CD4-positive, alpha-beta T cell (primary cell): ENCODE results near the gene JCAD. TPM values are rescaled to one million over a fixed set of nuclear protein-coding genes. Genes with fewer than 3 reads are reported as not detected.

Source experiments
- ATAC-seq: fragments of 200-7000 bp; cut with Tn5 transposase; one replicate; pipeline ENCODE4 v1.10.0; 2022; ENCODE audit warnings: mild to moderate bottlenecking; ENCODE audit not compliant: poor library complexity
- CTCF ChIA-PET: fragments of 350-600 bp; sonication (Branson Sonifier 250); formaldehyde crosslinking; loops from one replicate; lab custom pipeline; 2021; ENCODE audit warnings: antibody characterized with exemption, inconsistent platforms; lab: Charles Lee
- POLR2A ChIA-PET: fragments of 350-600 bp; sonication (Branson Sonifier 250); formaldehyde crosslinking; loops from one replicate; lab custom pipeline; 2021; ENCODE audit warnings: antibody characterized with exemption, inconsistent platforms; lab: Charles Lee
- DNase-seq, 14 experiments: peaks; one replicate each; pipeline ENCODE4 v3.0.0-alpha.2; 2013 to 2020; ENCODE audit warnings: mixed read lengths in 2 of 14
- H3K27ac ChIP-seq, 2 donors: one replicate each; pipeline versions ENCODE4 v1.5.1 to v1.7.0; 2013; ENCODE audit warnings: low read length in 2 of 2, low read depth in 1 of 2, mild to moderate bottlenecking in 1 of 2
- H3K27me3 ChIP-seq, 2 experiments: 1 replicate in 1 of 2; 2 replicates in 1 of 2; pipeline versions ENCODE4 v1.6.1 to v1.7.0; 2013; ENCODE audit warnings: low read length in 2 of 2, control low read depth in 1 of 2, mild to moderate bottlenecking in 1 of 2, moderate library complexity in 1 of 2; ENCODE audit not compliant: insufficient read depth in 2 of 2, control insufficient read depth in 1 of 2
- H3K36me3 ChIP-seq: one replicate; pipeline ENCODE4 v1.6.1; 2013; ENCODE audit warnings: low read length, control low read depth; ENCODE audit not compliant: insufficient read depth
- H3K4me1 ChIP-seq: one replicate; pipeline ENCODE4 v1.6.1; 2013; ENCODE audit warnings: low read length, control low read depth; ENCODE audit not compliant: insufficient read depth
- H3K4me3 ChIP-seq: one replicate; pipeline ENCODE4 v1.5.1; 2013; ENCODE audit warnings: mild to moderate bottlenecking, low read length, moderate library complexity
- H3K9me3 ChIP-seq, 2 experiments: 1 replicate in 1 of 2; 2 replicates in 1 of 2; pipeline versions ENCODE4 v1.6.1 to v1.7.0; 2013; ENCODE audit warnings: low read length in 2 of 2, mild to moderate bottlenecking in 2 of 2, control low read depth in 1 of 2, moderate library complexity in 1 of 2; ENCODE audit not compliant: control insufficient read depth in 1 of 2, insufficient read depth in 1 of 2
- H3K27ac Mint-ChIP-seq: one replicate; pipeline ENCODE4 v1.8.0; 2020; ENCODE audit warnings: mixed read lengths
- H3K27me3 Mint-ChIP-seq: one replicate; pipeline ENCODE4 v1.8.0; 2021; ENCODE audit warnings: mixed read lengths
- H3K36me3 Mint-ChIP-seq: one replicate; pipeline ENCODE4 v1.8.0; 2021; ENCODE audit warnings: low read depth, mixed read lengths
- H3K4me1 Mint-ChIP-seq: one replicate; pipeline ENCODE4 v1.8.0; 2021; ENCODE audit warnings: low read depth, mixed read lengths
- H3K4me3 Mint-ChIP-seq: one replicate; pipeline ENCODE4 v1.8.0; 2020; ENCODE audit warnings: mild to moderate bottlenecking, mixed read lengths
- H3K9me3 Mint-ChIP-seq: one replicate; pipeline ENCODE4 v1.8.0; 2020; ENCODE audit warnings: mixed read lengths
- CTCF ChIP-seq: fragments of 200-600 bp; IDR thresholded peaks from one replicate; pipeline ENCODE4 v1.8.0; 2022; ENCODE audit warnings: antibody characterized with exemption, mild to moderate bottlenecking
- intact Hi-C, 2 experiments: fragments of 100-400 bp; cut with DNase I in 1 of 2; cut with micrococcal nuclease in 1 of 2; formaldehyde crosslinking; loops; one replicate each; pipeline versions ENCODE4 v1.15.1 to v1.9.0; 2023 to 2025; cut with DNase I, micrococcal nuclease
- total RNA-seq, 174 experiments: library from RNA in 2 of 174; stranded (reverse) in 2 of 174; gene quantifications; one replicate each; pipeline ENCODE4 v1.2.3 and lab custom pipeline; 2021 to 2026

JCAD gene
- total RNA-seq, 2 experiments from 2014 or later = not detected

- no peak overlapping the region for H3K27ac Mint-ChIP-seq
- peaks cover 32 to 49% of the 10 kb centered on the region in 2 experiments for H3K27me3 ChIP-seq
Observed at GRCh38 chr10:30055226-30055662, 4.1 kb downstream of the JCAD start.

GRCh38 chr10:30052062-30052461, 7.3 kb downstream of the JCAD start:
- Histone ChIP-seq H3K4me1 (peaks cover 21% of the 10 kb centered on the region), H3K9me3 (no peaks in the 10 kb centered on the region), H3K4me3 (no peak overlapping the region), H3K27me3 (peaks cover 30 to 45% of the 10 kb centered on the region in 2 experiments), H3K27ac (no peak overlapping the region), H3K36me3 (no peaks in the 10 kb centered on the region)
- TF ChIP-seq CTCF = no peak
- intact Hi-C loops = no loop called here
- no peak overlapping the region for H3K4me3 Mint-ChIP-seq
- H3K27me3 Mint-ChIP-seq = peaks cover 72% of the 10 kb centered on the region
- ATAC-seq = no peak
- peaks cover 21% of the 10 kb centered on the region for H3K4me1 Mint-ChIP-seq
- CTCF ChIA-PET = no interaction called here
- DNase-seq = no peak
- no peaks in the 10 kb centered on the region for H3K36me3 Mint-ChIP-seq
- POLR2A ChIA-PET = no interaction called here
- H3K27ac Mint-ChIP-seq = no peak overlapping the region
- no peaks in the 10 kb centered on the region for H3K9me3 Mint-ChIP-seq

More at GRCh38 chr10:30055226-30055662, 4.1 kb downstream of the JCAD start:
- ChIA-PET POLR2A (no interaction called here), CTCF (no interaction called here)
- Histone ChIP-seq H3K27ac (no peak overlapping the region), H3K36me3 (no peaks in the 10 kb centered on the region), H3K4me1 (peaks cover 10% of the 10 kb centered on the region), H3K4me3 (no peak overlapping the region), H3K9me3 (peaks cover 0 to 6% of the 10 kb centered on the region in 2 experiments)
- DNase-seq (no peak), ATAC-seq (no peak)
- Mint-ChIP-seq H3K27me3 (peaks cover 68% of the 10 kb centered on the region), H3K36me3 (no peaks in the 10 kb centered on the region), H3K4me3 (no peak overlapping the region), H3K4me1 (peaks cover 5% of the 10 kb centered on the region), H3K9me3 (no peaks in the 10 kb centered on the region)
- no peak for TF ChIP-seq CTCF
- intact Hi-C loops = loop anchor here in 1 of 2 experiments (5.0 kb wide), 1 partner anchor 33 kb away; no protein-coding TSS in a partner anchor

GRCh38 chr10:30051220-30051619, 8.2 kb downstream of the JCAD start:
- ChIA-PET CTCF (no interaction called here), POLR2A (no interaction called here)
- peaks cover 70% of the 10 kb centered on the region for H3K27me3 Mint-ChIP-seq
- no peaks in the 10 kb centered on the region for H3K36me3 ChIP-seq
- no peak overlapping the region for H3K4me3 Mint-ChIP-seq
- TF ChIP-seq CTCF = no peak
- no peak for ATAC-seq
- H3K9me3 ChIP-seq = no peaks in the 10 kb centered on the region
- intact Hi-C loops = no loop called here
- DNase-seq = no peak
- H3K9me3 Mint-ChIP-seq = no peaks in the 10 kb centered on the region
- no peak overlapping the region for H3K4me3 ChIP-seq
- no peak overlapping the region for H3K27ac Mint-ChIP-seq
- no peaks in the 10 kb centered on the region for H3K36me3 Mint-ChIP-seq
- peaks cover 30 to 45% of the 10 kb centered on the region in 2 experiments for H3K27me3 ChIP-seq
- H3K4me1 Mint-ChIP-seq = peaks cover 21% of the 10 kb centered on the region
- peaks cover 21% of the 10 kb centered on the region for H3K4me1 ChIP-seq
- H3K27ac ChIP-seq = no peak overlapping the region
